T-helper 1 cell treated with Interleukin-12 subunit alpha and Interleukin-12 subunit beta and Interleukin-4 antibody, amounts not matched to agents 30 ng/mL and 1 ng/mL, for 36 hours (primary cell): ENCODE measurements around the gene ACSM3. TPM values are rescaled to one million over a fixed set of nuclear protein-coding genes. Genes with fewer than 3 reads are reported as not detected.

ENCODE experiments used
- intact Hi-C: fragments of 100-400 bp; cut with micrococcal nuclease; formaldehyde crosslinking; loops from one replicate; pipeline ENCODE4 v1.15.1; 2024
- total RNA-seq: library from RNA; stranded (reverse); gene quantifications from 2 replicates; pipeline ENCODE4 v1.2.3, GENCODE V29; 2022

The ACSM3 gene
- total RNA-seq, 1 donor from 2014 or later: 2.1 TPM

- intact Hi-C loops: no loop called here
Measured at GRCh38 chr16:20846551-20846950, 82.7 kb downstream of the ACSM3 start.

Other genes starting within 250 kb of the ACSM3 start
- gene ACSM2B, start 187.6 kb upstream of the ACSM3 start, total RNA-seq: not detected in 2 replicates
- gene ACSM1, start 66.3 kb upstream of the ACSM3 start, total RNA-seq: not detected in 2 replicates
- 42.5 and 43.3 TPM in 2 replicates for gene THUMPD1, start 22.2 kb upstream of the ACSM3 start, total RNA-seq
- 10.7 and 15.5 TPM in 2 replicates for gene ERI2, start 42.5 kb downstream of the ACSM3 start, total RNA-seq
- 10.0 and 10.2 TPM in 2 replicates for gene REXO5, start 42.5 kb downstream of the ACSM3 start, total RNA-seq
- 19.7 TPM in 2 replicates for gene DCUN1D3, start 136.3 kb downstream of the ACSM3 start, total RNA-seq
- 25.5 and 26.7 TPM in 2 replicates for gene LYRM1, start 136.8 kb downstream of the ACSM3 start, total RNA-seq